ENCODE results near the gene CDNF.
A peak's percentile ranks its signal among the peaks of the same experiment; 100 is the strongest.
"Not testable (repeated sequence)": the region's sequence is repeated elsewhere in the genome, so short reads cannot be mapped to it uniquely, and the experiment has no call there.

The CDNF gene

GRCh38 chr10:14838582-14839304 is 906 bp upstream of the CDNF start:
- DNase-seq = peak; percentile 69

GRCh38 chr10:14837003-14837756 is 657 bp downstream of the CDNF start:
- no peak for DNase-seq

- no peak for DNase-seq
Observed at GRCh38 chr10:14836208-14836607, 1.6 kb downstream of the CDNF start.

GRCh38 chr10:14833106-14833505 is 4.7 kb downstream of the CDNF start:
- DNase-seq = no peak

- DNase-seq = no peak
Observed at GRCh38 chr10:14826076-14826829, 11.6 kb downstream of the CDNF start.

GRCh38 chr10:14823966-14824365 is 13.9 kb downstream of the CDNF start:
- DNase-seq = no peak

- DNase-seq = no peak
Observed at GRCh38 chr10:14822879-14823755, 14.7 kb downstream of the CDNF start.

GRCh38 chr10:14821635-14822375 is 16.0 kb downstream of the CDNF start:
- DNase-seq = no peak

GRCh38 chr10:14820775-14821154 is 17.1 kb downstream of the CDNF start:
- no peak for DNase-seq

GRCh38 chr10:14820010-14820774 is 17.6 kb downstream of the CDNF start:
- no peak for DNase-seq

GRCh38 chr10:14816717-14817116 is 21.1 kb downstream of the CDNF start:
- DNase-seq = not testable (repeated sequence)

GRCh38 chr10:14815681-14816080 is 22.2 kb downstream of the CDNF start:
- DNase-seq = no peak

- DNase-seq = no peak
Observed at GRCh38 chr10:14812271-14812670, 25.6 kb downstream of the CDNF start.

GRCh38 chr10:14810969-14811953 is 26.6 kb downstream of the CDNF start:
- DNase-seq = no peak

GRCh38 chr10:14806318-14806717 is 31.5 kb downstream of the CDNF start:
- DNase-seq = no peak

- no peak for DNase-seq
Observed at GRCh38 chr10:14803827-14804226, 34.0 kb downstream of the CDNF start.

GRCh38 chr10:14801723-14802122 is 36.1 kb downstream of the CDNF start:
- no peak for DNase-seq

GRCh38 chr10:14800397-14800796 is 37.4 kb downstream of the CDNF start:
- no peak for DNase-seq

GRCh38 chr10:14798636-14799035 is 39.2 kb downstream of the CDNF start:
- no peak for DNase-seq

GRCh38 chr10:14787938-14788337 is 49.9 kb downstream of the CDNF start:
- no peak for DNase-seq

Data from activated CD8-positive, alpha-beta memory T cell treated with anti-CD3 and anti-CD28 coated beads for 24 hours (primary cell).